NCI-H1105 (cell line): ENCODE data around the gene CUX1.
"Not testable (repeated sequence)": the region's sequence is repeated elsewhere in the genome, so short reads cannot be mapped to it uniquely, and the experiment has no call there.

ENCODE experiments used
- DNase-seq: peaks from one replicate; lab custom pipeline; 2025; lab: John Stamatoyannopoulos, UW

The CUX1 gene

GRCh38 chr7:101984133-101984879, 166.9 kb downstream of the CUX1 start:
- DNase-seq = no peak

- DNase-seq = no peak
These were observed 167.9 kb downstream of the CUX1 start for GRCh38 chr7:101985057-101985902.

GRCh38 chr7:101985903-101986734, 168.7 kb downstream of the CUX1 start:
- no peak for DNase-seq

- no peak for DNase-seq
These were observed 170.1 kb downstream of the CUX1 start for GRCh38 chr7:101987494-101987893.

- DNase-seq = not testable (repeated sequence)
These were observed 170.6 kb downstream of the CUX1 start for GRCh38 chr7:101988060-101988459.

- DNase-seq = no peak
These were observed 171.1 kb downstream of the CUX1 start for GRCh38 chr7:101988513-101988912.

GRCh38 chr7:101989101-101989500, 171.7 kb downstream of the CUX1 start:
- DNase-seq = no peak

- DNase-seq = no peak
These were observed 173.5 kb downstream of the CUX1 start for GRCh38 chr7:101990811-101991418.

GRCh38 chr7:101991860-101992259, 174.4 kb downstream of the CUX1 start:
- no peak for DNase-seq

- no peak for DNase-seq
These were observed 175.9 kb downstream of the CUX1 start for GRCh38 chr7:101993311-101993710.

- DNase-seq = no peak
These were observed 177.7 kb downstream of the CUX1 start for GRCh38 chr7:101995121-101995520.

- no peak for DNase-seq
These were observed 178.8 kb downstream of the CUX1 start for GRCh38 chr7:101996131-101996691.

GRCh38 chr7:101996876-101997275, 179.4 kb downstream of the CUX1 start:
- DNase-seq = no peak

GRCh38 chr7:101998029-101998905, 180.8 kb downstream of the CUX1 start:
- no peak for DNase-seq

- no peak for DNase-seq
These were observed 181.4 kb downstream of the CUX1 start for GRCh38 chr7:101998906-101999240.

GRCh38 chr7:101999393-101999792, 182.0 kb downstream of the CUX1 start:
- DNase-seq = no peak

GRCh38 chr7:102000123-102000522, 182.7 kb downstream of the CUX1 start:
- no peak for DNase-seq

- DNase-seq = no peak
These were observed 186.8 kb downstream of the CUX1 start for GRCh38 chr7:102004229-102004628.

GRCh38 chr7:102004848-102005247, 187.4 kb downstream of the CUX1 start:
- DNase-seq = no peak

- no peak for DNase-seq
These were observed 188.6 kb downstream of the CUX1 start for GRCh38 chr7:102005933-102006480.
